Right renal pelvis (tissue), 4 donors: ENCODE results near the gene FOXL3. TPM values are rescaled to one million over a fixed set of nuclear protein-coding genes. Genes with fewer than 3 reads are reported as not detected.

ENCODE experiments used
- DNase-seq, 4 donors: peaks; one replicate each; pipeline ENCODE4 v3.0.0-alpha.2; 2013; ENCODE audit warnings: low read depth in 4 of 4, low spot score in 3 of 4, missing footprints in 1 of 4
- polyA plus RNA-seq, 4 donors: library from polyadenylated mRNA; unstranded; fragments of 120-200 nt; gene quantifications; one replicate each; pipeline ENCODE4 v1.2.1, GENCODE V29; 2013; ENCODE audit not compliant: insufficient read length in 4 of 4

FOXL3 gene
- polyA plus RNA-seq, 4 donors = 0.09 TPM; not detected in 3

GRCh38 chr7:300048-300447 is 10.1 kb downstream of the FOXL3 start:
- DNase-seq = no peak

- no peak for DNase-seq
These were observed 10.7 kb downstream of the FOXL3 start for GRCh38 chr7:300546-301290.

GRCh38 chr7:301291-302053 is 11.5 kb downstream of the FOXL3 start:
- DNase-seq = no peak

- no peak for DNase-seq
These were observed 12.4 kb downstream of the FOXL3 start for GRCh38 chr7:302054-302992.

- DNase-seq = no peak
These were observed 13.5 kb downstream of the FOXL3 start for GRCh38 chr7:303425-303824.

- DNase-seq = no peak
These were observed 14.1 kb downstream of the FOXL3 start for GRCh38 chr7:303884-304573.

DNA sequence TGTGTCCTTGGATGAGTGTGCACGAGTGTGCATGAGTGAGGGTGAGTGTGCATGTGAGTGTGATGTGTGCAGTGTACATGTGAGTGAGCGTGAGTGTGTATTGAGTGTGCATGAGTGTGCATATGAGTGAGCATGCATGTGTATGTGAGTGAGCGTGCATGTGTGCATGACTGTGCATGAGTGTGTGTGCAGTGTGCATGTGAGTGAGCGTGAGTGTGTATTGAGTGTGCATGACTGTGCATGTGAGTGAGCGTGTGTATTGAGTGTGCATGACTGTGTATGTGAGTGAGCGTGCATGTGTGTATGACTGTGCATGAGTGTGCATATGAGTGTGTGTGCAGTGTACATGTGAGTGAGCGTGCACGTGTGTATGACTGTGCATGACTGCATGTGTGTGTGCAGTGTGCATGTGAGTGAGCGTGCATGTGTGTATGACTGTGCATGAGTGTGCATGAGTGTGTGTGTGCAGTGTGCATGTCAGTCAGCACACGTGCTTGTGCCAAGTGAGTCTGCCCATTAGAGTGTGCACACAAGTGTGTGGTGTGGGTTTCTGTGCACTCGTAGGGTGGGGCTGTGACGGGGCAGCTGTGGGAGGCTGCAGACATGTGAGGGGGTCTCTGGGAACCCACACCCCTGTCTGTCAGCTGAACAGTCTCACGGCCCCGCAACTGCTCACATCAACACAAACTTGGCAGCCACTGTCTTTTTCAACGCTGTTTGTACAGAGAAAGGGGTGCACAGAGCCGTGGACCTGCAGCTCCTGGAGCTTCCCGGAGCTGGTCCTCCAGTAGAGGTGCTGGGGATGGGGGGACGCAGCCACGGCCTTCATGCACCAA is 14.8 kb downstream of the FOXL3 start:
- DNase-seq = no peak

DNA sequence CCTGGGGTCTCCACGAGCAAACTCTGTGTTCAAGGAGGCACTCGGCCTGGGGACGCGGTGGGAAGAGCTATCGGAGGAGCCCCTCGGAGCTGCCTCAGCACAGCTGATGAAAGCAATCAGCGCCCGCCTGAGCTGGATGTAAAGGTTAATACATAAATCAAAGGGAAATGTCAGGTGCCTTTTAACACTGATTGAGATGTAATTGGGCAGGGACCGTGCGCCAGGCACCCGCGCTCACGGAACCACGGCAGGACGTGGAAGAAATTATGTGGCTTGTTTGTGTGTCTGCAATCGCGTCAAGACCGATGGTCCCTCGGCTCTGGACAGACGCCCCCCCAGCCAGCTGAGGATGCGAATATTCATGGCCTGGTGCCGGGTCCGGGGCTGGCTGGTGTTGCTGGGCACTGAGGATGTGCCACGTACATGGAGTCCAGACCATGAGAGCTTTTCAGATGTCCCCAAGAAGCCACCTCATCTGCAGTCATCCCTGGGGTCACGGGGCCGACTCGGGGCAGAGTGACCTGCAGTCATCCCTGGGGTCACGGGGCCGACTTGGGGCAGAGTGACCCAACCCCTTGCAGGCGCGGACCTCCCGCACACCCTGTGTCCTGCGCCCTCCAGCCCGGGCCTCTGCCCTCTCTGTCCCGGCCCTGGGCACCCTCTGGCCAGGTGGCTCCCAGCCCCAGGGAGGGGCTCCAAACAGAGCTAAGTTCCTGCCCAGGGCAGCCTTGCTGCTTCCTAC is 15.6 kb downstream of the FOXL3 start:
- no peak for DNase-seq

DNA sequence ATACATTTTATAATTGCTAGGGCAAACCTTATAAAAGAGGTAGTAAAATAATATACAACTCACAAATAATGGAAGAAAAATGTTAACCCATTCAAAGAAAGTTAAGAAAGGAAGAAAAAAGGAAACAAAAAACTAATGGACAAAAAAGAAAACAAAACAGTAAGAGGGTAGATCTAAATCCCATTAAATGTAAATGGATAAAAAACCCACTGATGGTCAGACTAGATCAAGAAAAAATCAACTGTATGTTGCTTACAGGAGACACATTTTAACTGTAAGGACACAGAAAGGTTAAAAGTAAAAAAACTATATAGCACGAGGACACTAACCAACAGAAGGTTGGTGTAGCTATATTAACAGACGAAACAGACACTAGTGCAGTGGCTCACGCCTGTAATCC is 18.0 kb downstream of the FOXL3 start:
- no peak for DNase-seq

GRCh38 chr7:309586-310228 is 19.7 kb downstream of the FOXL3 start:
- no peak for DNase-seq

DNA sequence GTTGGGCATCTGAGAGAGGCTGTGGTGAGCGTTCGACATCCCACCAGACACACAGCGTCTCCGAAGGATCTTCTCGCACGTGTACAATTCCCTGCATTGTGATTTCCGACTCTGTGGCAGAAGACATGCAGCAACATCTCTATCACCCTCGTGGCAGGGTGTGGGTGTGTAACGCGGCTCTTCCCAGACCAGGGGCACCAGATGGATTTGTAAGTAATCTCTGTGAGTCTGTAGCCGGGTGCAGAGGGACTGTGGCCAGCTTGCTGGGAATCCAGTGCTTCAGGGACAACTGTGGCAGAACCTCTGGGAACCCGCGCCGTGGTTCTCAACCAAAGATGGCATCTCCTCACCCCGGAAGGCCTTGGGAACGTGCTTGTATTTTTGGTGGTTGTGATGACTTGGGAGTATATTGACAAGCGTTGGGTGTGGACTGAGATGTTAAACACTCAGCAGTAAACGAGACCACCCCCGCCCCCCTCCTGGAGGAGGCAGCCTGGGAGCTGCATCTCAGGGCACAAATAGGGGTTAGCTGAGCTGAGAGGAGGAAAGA is 21.2 kb downstream of the FOXL3 start:
- DNase-seq = no peak

- no peak for DNase-seq
These were observed 21.8 kb downstream of the FOXL3 start for GRCh38 chr7:311796-312195.

DNA sequence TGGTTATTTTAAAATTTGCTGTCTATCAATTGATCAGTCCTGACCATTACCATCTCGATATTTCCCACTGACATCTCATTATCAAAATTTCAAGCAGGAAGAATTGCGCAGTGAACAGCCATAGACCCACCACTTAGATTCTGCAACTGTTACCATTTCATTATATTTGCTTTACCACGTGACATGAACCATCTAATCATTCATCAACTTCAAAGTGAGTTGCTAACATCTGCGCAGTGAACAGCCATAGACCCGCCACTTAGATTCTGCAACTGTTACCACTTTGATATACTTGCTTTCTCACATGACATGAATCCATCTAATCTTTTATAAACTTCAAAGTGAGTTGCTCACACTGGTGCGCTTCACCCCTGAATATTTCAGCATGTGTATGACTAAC is 22.5 kb downstream of the FOXL3 start:
- DNase-seq = no peak

- DNase-seq = no peak
These were observed 24.9 kb downstream of the FOXL3 start for GRCh38 chr7:314853-315252.

DNA sequence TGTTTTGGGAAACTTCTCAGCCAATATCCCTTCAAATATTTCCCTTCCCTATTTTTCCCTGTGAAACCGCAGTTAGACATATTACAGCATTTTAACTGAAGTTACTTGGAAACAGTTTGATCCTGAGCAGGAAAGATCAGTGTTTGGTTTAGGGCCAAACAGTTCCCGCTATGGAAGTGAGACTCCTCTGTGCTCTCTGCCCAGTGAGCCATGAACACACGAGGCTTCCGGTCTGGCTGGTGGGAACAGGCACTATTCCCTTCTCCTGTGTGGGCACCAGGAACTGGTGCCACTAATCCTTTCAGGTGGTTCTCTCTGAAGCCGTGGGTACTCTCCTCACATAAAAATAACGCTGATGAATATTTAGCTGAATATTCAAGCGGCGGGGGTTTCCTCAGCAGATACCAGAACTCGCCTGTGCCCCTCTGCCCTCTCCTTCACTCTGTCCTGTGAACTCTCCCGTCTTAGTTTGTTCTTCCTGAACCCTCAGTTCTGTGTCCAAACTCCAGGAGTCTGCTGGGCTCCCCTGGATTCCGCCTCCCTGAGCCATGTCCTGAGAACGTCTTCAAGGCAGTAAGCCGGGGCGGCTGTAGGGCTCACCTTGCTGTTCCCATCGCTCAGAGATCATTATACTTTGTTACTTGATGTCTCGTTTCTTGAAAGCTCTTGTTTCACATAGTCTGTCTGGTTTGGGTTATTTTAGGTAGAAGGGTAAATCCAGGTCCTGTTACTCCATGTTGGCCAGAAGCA is 25.7 kb downstream of the FOXL3 start:
- DNase-seq = no peak

- no peak for DNase-seq
These were observed 27.9 kb downstream of the FOXL3 start for GRCh38 chr7:317643-318405.

DNA sequence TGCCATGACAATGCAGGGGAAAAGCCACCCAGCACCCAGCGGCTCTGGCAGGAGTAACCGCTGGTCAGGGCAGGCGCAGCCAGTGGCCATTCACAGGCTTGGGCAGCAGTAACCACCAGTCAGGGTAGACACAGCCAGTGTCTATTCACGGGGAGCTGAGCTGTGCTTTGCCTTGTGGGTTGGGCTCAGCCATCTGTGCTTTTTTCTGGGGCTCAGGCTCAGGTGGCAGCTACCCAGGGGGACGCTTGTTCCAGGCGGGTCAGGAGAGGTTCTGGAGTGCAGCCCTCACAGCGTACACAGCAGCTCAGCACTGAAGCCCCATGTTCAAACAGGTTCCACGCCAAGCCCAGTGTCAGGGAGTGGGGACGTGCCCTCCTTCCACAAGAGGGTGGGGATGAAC is 28.5 kb downstream of the FOXL3 start:
- DNase-seq = no peak
